ENCODE results near the gene ENSA.

ENSA gene

DNA sequence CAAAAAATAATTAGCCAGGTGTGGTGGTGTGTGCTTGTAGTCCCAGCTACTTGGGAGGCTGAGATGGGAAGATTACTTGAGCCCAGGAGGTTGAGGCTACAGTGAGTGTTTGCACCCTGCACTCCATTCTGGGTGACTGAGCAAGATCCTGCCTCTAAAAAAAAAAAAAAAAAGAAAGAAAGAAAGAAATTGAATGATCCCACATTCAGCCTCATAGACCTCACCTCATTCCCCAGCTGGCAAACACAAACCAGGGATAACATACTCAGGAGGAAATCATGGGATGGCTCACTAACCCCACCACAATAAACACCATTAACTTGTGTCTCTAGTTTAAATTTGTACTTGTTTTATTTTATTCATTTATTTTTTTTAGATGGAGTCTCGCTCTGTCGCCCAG is 8.5 kb downstream of the ENSA start:
- DNase-seq (ENCODE audit: low read depth, low spot score) = no peak
- TF ChIP-seq, protein P1, sequence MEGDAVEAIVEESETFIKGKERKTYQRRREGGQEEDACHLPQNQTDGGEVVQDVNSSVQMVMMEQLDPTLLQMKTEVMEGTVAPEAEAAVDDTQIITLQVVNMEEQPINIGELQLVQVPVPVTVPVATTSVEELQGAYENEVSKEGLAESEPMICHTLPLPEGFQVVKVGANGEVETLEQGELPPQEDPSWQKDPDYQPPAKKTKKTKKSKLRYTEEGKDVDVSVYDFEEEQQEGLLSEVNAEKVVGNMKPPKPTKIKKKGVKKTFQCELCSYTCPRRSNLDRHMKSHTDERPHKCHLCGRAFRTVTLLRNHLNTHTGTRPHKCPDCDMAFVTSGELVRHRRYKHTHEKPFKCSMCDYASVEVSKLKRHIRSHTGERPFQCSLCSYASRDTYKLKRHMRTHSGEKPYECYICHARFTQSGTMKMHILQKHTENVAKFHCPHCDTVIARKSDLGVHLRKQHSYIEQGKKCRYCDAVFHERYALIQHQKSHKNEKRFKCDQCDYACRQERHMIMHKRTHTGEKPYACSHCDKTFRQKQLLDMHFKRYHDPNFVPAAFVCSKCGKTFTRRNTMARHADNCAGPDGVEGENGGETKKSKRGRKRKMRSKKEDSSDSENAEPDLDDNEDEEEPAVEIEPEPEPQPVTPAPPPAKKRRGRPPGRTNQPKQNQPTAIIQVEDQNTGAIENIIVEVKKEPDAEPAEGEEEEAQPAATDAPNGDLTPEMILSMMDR (IDR thresholded peaks at IDR 0.05; ENCODE audit: low read depth, low read length) = no peak
- no peak overlapping the region for H3K4me3 ChIP-seq (ENCODE audit: low read depth, low read length)
- in situ Hi-C loops (cut with HindIII; ENCODE audit: low sequenced_read_pairs) = no loop called here

DNA sequence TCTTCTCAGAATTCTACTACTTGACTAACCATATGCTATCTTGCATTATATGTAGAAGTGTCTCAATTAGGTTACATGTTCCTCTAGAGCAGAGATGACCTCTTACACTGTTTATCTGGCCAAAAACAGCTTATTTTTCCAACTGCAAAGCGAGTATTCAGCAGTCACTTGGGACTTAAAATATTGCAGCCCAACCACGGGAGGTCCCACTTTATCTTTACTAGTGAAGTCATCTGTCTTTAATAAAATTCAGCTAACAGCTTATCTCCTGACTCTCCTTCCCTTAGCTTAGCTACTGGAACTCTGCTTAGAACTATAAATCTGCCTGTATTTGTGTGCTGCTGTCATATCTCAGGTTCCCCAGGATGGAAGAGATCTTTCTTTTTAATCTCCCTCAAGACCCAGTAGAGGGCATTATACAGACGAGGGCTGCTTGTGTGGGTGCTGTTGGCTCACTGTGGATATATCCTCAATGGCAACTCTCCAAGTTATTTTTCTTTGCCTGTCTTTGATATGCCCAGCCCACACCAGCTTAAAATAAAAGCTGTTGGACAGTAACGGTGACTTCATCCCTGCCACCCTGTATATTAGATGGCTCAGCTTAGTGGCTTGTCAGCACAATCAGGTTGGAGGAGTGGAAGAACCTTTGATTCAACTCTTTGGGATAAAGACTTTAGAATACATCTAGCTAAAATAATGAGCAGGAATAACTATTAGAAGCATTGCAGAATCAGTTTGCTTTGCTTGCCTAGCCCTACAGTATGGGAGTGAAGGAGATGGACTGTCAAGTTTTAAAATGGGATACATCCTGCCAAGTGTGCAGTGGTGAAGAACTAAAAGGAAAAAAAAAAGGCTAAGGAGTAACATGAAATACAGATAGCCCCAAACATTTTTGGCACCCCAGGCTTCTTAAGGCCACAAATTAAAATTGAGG is 9.6 kb downstream of the ENSA start:
- peak; percentile 81 for DNase-seq (ENCODE audit: low read depth, low spot score)
- in situ Hi-C loops (cut with HindIII; ENCODE audit: low sequenced_read_pairs) = no loop called here
- H3K4me3 ChIP-seq (ENCODE audit: low read depth, low read length) = no peak overlapping the region
- TF ChIP-seq, protein P1 (IDR thresholded peaks at IDR 0.05; ENCODE audit: low read depth, low read length) = peak; percentile 49

DNA sequence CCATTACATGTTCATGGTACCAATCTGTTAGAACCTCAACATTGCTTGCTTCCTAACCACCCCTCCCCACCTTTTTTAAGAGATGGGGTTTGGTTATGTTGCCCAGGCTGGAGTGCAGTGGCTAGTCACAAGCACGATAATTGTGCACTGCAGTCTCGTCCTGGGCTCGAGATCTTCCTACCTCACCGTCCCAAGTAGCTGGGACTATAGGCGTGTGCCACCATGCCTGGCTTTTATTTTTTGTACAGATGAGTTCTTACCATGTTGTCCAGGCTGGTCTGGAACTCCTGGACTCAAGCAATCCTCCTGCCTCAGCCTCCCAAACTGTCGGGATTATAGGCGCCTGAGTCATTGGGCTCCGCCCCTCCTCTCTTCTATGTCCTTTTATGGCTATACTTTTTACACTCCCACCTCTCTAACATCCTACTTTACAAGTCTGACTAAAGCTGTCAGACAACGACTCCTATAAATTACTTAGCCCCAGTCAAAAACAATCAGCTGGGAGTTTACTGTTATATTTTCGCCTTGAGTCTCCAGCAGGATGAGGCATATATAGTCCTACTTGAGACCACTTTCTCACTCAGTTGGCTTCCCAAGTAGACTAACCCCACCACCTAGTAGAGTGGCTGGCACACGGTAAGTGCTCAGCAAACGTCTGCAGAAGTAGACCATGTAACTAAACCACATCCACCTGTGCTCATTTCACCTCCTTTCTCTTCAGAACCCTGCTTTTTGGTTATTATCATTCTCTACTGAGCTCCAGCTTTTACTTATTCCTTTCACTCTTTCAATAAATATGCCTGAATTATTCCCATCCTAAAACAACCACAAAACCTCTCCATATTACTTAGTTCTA is 13.8 kb downstream of the ENSA start:
- no peak overlapping the region for H3K4me3 ChIP-seq (ENCODE audit: low read depth, low read length)
- in situ Hi-C loops (cut with HindIII; ENCODE audit: low sequenced_read_pairs) = no loop called here
- DNase-seq (ENCODE audit: low read depth, low spot score) = no peak
- TF ChIP-seq, protein P1 (IDR thresholded peaks at IDR 0.05; ENCODE audit: low read depth, low read length) = no peak

DNA sequence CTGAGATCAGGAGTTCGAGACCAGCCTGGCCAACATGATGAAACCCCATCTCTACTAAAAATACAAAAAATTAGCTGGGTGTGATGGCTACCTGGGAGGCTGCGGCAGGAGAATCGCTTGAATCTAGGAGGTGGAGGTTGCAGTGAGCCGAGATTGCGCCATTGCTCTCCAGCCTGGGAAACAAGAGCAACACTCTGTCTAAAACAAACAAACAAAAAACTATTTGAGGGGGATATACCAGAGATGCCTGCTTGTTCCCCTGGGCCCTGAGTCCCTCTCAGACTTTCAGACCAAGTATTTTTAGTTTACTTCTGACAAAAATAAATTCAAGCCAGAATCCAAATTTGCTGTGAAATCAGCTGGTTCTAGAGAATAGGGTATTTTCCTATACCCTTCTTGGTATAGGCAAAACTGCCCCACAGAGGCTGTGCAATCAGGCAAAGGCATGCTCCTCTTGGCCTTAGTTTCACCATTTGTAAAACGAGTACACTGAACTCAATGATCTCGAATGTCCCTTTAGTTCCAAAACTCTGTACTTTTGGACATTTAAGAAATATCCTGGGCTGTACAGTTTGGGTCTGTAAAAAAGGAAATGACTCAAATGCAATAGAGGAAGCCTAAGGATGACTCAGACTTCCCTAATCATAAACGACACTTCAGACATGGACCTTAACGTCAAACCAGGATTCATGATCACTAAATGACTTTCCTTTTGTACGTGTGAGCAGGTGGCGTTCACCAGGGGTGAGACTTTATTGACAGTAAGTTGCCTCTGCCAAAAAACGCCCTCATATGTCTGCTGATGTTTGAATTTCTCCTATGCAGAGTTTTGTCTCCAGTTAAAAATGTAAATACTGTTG is 16.1 kb downstream of the ENSA start:
- peak; percentile 94 for DNase-seq (ENCODE audit: low read depth, low spot score)
- in situ Hi-C loops (cut with HindIII; ENCODE audit: low sequenced_read_pairs) = no loop called here
- H3K4me3 ChIP-seq (ENCODE audit: low read depth, low read length) = no peak overlapping the region
- TF ChIP-seq, protein P1 (IDR thresholded peaks at IDR 0.05; ENCODE audit: low read depth, low read length) = no peak

DNA sequence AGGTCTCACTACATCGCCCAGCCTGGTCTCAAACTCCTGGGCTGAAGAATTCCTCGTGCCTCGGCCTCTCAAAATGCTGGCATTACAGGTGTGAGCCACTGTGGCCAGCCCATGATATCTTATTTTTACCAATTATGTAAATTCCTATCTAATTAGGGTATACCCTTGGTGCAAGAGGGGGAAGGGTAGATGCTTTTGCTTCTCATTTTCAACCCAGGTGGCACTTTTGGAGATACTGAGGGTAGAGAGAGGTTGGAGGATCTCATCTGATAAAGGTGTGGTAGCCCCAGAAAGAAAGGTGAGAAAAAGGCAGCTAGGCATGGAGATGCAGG is 17.4 kb downstream of the ENSA start:
- TF ChIP-seq, protein P1 (IDR thresholded peaks at IDR 0.05; ENCODE audit: low read depth, low read length) = no peak
- no peak for DNase-seq (ENCODE audit: low read depth, low spot score)
- in situ Hi-C loops (cut with HindIII; ENCODE audit: low sequenced_read_pairs) = no loop called here
- no peak overlapping the region for H3K4me3 ChIP-seq (ENCODE audit: low read depth, low read length)

DNA sequence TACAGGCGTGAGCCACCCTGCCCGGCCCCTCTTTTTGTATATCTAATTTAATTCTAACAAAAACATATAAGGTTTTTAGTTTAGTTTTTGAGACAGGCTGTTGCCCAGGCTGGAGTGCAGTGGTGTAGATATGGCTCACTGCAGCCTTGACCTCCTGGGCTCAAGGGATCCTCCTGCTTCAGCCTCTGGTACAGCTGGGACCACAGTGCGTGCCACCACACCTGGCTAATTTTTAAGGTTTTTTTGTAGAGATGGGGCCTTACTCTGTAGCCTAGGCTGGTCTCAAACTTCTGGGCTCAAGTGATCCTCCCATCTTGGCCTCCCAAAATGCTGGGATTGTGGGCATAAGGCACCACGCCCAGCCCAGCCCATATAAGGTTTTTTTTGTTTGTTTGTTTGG is 18.8 kb downstream of the ENSA start:
- TF ChIP-seq, protein P1 (IDR thresholded peaks at IDR 0.05; ENCODE audit: low read depth, low read length) = no peak
- in situ Hi-C loops (cut with HindIII; ENCODE audit: low sequenced_read_pairs) = no loop called here
- DNase-seq (ENCODE audit: low read depth, low spot score) = no peak
- H3K4me3 ChIP-seq (ENCODE audit: low read depth, low read length) = no peak overlapping the region

Data from astrocyte of the spinal cord (primary cell).